HG03097 (cell line): ENCODE results near the gene TMPRSS11D.

Experiments
- ATAC-seq: cut with Tn5 transposase; IDR thresholded peaks from one replicate; pipeline ENCODE4 v1.9.1; 2021; ENCODE audit not compliant: unreplicated experiment, low FRiP score

The TMPRSS11D gene

GRCh38 chr4:67883902-67884301 is at the start of gene TMPRSS11D:
Gene TMPRSS11D, minus strand, starts transcription at chr4:67884002. Its CDS starts 69 bp downstream, at chr4:67883933.
- no peak for ATAC-seq

GRCh38 chr4:67933038-67933437 is 49.2 kb upstream of the TMPRSS11D start:
- no peak for ATAC-seq

GRCh38 chr4:67931256-67931655 is 47.5 kb upstream of the TMPRSS11D start:
- no peak for ATAC-seq

- no peak for ATAC-seq
Observed at GRCh38 chr4:67929426-67929825, 45.6 kb upstream of the TMPRSS11D start.

GRCh38 chr4:67928546-67928945 is 44.7 kb upstream of the TMPRSS11D start:
- no peak for ATAC-seq

- ATAC-seq, result no peak
Observed at GRCh38 chr4:67927251-67927650, 43.4 kb upstream of the TMPRSS11D start.

- no peak for ATAC-seq
Observed at GRCh38 chr4:67926485-67926884, 42.7 kb upstream of the TMPRSS11D start.

- ATAC-seq, result no peak
Observed at GRCh38 chr4:67922697-67923096, 38.9 kb upstream of the TMPRSS11D start.

GRCh38 chr4:67918428-67918827 is 34.6 kb upstream of the TMPRSS11D start:
- ATAC-seq, result no peak

- ATAC-seq, result no peak
Observed at GRCh38 chr4:67915400-67915966, 31.7 kb upstream of the TMPRSS11D start.

- ATAC-seq, result no peak
Observed at GRCh38 chr4:67912080-67912479, 28.3 kb upstream of the TMPRSS11D start.

- no peak for ATAC-seq
Observed at GRCh38 chr4:67911638-67912037, 27.8 kb upstream of the TMPRSS11D start.

GRCh38 chr4:67911141-67911540 is 27.3 kb upstream of the TMPRSS11D start:
- no peak for ATAC-seq

- ATAC-seq, result no peak
Observed at GRCh38 chr4:67910585-67910905, 26.7 kb upstream of the TMPRSS11D start.

- ATAC-seq, result no peak
Observed at GRCh38 chr4:67909905-67910584, 26.2 kb upstream of the TMPRSS11D start.

GRCh38 chr4:67907650-67908049 is 23.8 kb upstream of the TMPRSS11D start:
- ATAC-seq, result no peak

- ATAC-seq, result no peak
Observed at GRCh38 chr4:67899096-67899495, 15.3 kb upstream of the TMPRSS11D start.

- no peak for ATAC-seq
Observed at GRCh38 chr4:67897686-67898085, 13.9 kb upstream of the TMPRSS11D start.

- no peak for ATAC-seq
Observed at GRCh38 chr4:67896421-67897065, 12.7 kb upstream of the TMPRSS11D start.

GRCh38 chr4:67894659-67895058 is 10.9 kb upstream of the TMPRSS11D start:
- ATAC-seq, result no peak

- no peak for ATAC-seq
Observed at GRCh38 chr4:67892905-67893304, 9.1 kb upstream of the TMPRSS11D start.

- no peak for ATAC-seq
Observed at GRCh38 chr4:67892253-67892652, 8.5 kb upstream of the TMPRSS11D start.
